ENCODE results near the gene HKDC1.
A peak's percentile ranks its signal among the peaks of the same experiment; 100 is the strongest.

HKDC1 gene

GRCh38 chr10:69216577-69217118, 3.5 kb upstream of the HKDC1 start:
- DNase-seq = no peak

GRCh38 chr10:69217119-69217754, 2.9 kb upstream of the HKDC1 start:
- no peak for DNase-seq

GRCh38 chr10:69218831-69219230, 1.3 kb upstream of the HKDC1 start:
- no peak for DNase-seq

GRCh38 chr10:69220507-69220906, 375 bp downstream of the HKDC1 start:
- DNase-seq = no peak

- peak; percentile 37 for DNase-seq
Measured at GRCh38 chr10:69222157-69223027, 2.3 kb downstream of the HKDC1 start.

- no peak for DNase-seq
Measured at GRCh38 chr10:69223028-69223342, 2.9 kb downstream of the HKDC1 start.

GRCh38 chr10:69224862-69225657, 4.9 kb downstream of the HKDC1 start:
- DNase-seq = no peak

GRCh38 chr10:69225681-69226080, 5.5 kb downstream of the HKDC1 start:
- DNase-seq = no peak

GRCh38 chr10:69226919-69227450, 6.9 kb downstream of the HKDC1 start:
- no peak for DNase-seq

GRCh38 chr10:69228151-69228550, 8.0 kb downstream of the HKDC1 start:
- no peak for DNase-seq

GRCh38 chr10:69229616-69229916, 9.4 kb downstream of the HKDC1 start:
- DNase-seq = no peak

- DNase-seq = no peak
Measured at GRCh38 chr10:69230128-69230527, 10.0 kb downstream of the HKDC1 start.

- no peak for DNase-seq
Measured at GRCh38 chr10:69232252-69232651, 12.1 kb downstream of the HKDC1 start.

GRCh38 chr10:69232736-69233480, 12.8 kb downstream of the HKDC1 start:
- DNase-seq = no peak

GRCh38 chr10:69234447-69234846, 14.3 kb downstream of the HKDC1 start:
- no peak for DNase-seq

GRCh38 chr10:69237528-69238159, 17.5 kb downstream of the HKDC1 start:
- peak; percentile 86 for DNase-seq

GRCh38 chr10:69239136-69239535, 19.0 kb downstream of the HKDC1 start:
- DNase-seq = no peak

GRCh38 chr10:69239816-69240434, 19.8 kb downstream of the HKDC1 start:
- no peak for DNase-seq

GRCh38 chr10:69240455-69240854, 20.3 kb downstream of the HKDC1 start:
- DNase-seq = no peak

GRCh38 chr10:69241575-69241974, 21.4 kb downstream of the HKDC1 start:
- DNase-seq = no peak

- DNase-seq = no peak
Measured at GRCh38 chr10:69242040-69242851, 22.1 kb downstream of the HKDC1 start.

Data from NCI-H1436 (cell line).